ENCODE results near the gene FTCDNL1.

The FTCDNL1 gene

DNA sequence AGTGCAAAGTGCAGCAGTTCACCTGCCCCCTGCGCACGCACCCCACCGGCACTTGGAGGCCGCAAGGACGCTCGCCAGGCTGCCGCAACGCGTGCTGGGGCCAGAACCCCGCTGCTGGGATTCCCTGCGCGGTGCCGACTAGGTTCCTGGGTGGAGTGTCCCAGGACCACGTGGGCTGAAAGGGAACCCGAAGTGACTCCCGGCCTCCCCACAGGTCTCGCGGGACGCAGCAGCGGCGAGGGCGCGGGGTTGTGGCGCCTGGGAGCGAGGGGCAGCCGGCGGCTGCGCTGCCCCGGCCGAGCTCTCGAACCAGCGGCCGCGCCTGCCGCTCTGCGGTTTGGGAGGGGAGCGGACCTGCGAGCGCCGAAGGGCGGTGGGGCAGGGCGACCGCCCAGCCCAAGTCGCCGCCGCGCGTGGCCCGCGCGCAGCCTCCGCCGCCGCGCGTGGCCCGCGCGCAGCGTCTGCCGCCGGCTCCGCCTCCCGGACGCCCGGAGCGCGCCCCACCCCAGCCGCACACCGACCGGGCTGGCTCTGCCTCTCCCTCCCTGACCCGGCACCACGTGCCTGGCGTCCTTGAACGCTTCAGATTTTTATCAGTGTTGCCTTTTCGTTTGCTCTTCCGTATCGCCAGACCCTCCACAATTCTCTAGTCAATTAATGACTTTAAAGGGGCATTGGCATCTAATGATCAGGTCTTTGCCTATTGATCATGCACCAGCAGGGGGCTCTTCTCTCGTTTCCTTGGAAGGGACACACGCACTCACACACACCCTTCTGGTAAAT is at the start of gene FTCDNL1:
Gene FTCDNL1, minus strand, starts transcription at position 475 of the 783 bp plus-strand sequence. CDS start 2,230 bp downstream, outside the sequence.
- DNase-seq = peak; percentile 81

DNA sequence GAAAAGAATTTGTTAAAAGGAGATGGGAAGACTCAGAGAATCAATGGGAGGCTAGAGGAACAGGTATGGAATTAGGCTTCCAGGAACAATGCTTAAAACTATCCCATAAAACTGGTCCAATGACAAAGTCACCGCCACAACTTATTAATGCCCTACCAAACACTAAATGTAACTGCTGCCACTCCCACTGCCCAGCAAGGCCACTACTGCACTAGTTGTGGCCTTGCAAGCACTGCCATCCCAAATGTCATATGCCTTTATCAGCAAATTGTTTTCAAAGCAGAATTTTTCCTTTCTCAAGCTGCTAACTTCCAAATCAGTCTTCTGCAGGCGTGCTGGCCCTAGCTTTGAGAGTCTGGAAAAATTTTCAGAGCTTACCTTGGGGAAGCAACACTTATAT is 45.6 kb upstream of the FTCDNL1 start:
- no peak for DNase-seq
- in situ Hi-C loops (cut with HindIII; ENCODE audit: low pct_ligation_motif_present, low pct_unique_long_range_greater_than_20kb, low sequenced_read_pairs) = no loop called here

More for the DNA sequence above, at the start of gene FTCDNL1:
- in situ Hi-C loops (cut with HindIII; ENCODE audit: low pct_ligation_motif_present, low pct_unique_long_range_greater_than_20kb, low sequenced_read_pairs) = no loop called here

DNA sequence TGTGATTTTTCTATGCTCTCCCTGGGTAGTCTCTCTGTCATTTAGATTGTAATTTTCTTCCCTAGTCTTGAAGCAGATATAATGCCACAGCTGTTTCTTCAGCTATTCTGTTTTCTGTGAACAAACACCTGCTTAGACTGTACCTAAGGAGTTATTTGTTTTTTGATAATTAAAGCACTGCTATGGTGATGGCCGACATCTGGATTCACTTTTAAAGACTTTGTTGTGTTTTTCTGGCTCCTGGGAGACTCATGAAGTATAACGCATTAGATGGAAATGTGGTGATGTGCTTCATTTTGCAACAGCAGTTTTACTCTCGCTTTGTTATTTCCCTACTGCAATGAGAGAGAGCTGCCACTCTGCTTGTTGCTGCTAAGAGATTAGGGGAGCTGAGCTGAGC is 44.4 kb upstream of the FTCDNL1 start:
- in situ Hi-C loops (cut with HindIII; ENCODE audit: low pct_ligation_motif_present, low pct_unique_long_range_greater_than_20kb, low sequenced_read_pairs) = no loop called here
- DNase-seq = no peak

DNA sequence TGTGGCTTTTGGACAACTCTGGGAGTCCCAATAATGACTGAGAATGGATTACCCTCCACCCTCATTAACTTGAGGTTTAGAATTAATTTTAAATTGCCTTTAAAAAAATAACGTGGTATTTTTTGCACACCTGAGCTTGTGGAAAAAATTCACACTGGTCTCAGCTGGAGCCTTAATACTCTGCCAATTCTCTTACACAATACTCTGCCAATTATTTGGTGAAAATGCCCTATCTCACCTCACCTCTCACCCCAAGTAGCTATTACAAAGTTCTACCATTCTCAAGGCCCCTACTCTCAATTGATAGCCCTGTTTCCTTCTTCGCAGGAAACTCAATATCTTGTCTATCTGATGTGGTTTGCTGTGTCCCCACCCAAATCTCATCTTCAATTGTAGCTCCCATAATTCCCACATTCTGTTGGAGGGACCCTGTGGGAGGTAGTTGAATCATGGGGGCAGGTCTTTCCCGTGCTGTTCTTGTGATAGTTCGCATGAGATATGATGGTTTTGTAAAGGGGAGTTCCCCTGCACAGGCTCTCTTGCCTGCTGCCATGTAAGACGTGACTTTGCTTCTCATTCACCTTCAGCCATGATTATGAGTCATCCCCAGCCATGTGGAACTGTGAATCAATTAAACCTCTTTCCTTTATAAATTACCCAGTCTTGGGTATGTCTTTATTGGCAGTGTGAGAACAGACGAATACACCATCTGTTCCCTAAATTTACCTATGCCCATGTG is 32.7 kb upstream of the FTCDNL1 start:
- in situ Hi-C loops (cut with HindIII; ENCODE audit: low pct_ligation_motif_present, low pct_unique_long_range_greater_than_20kb, low sequenced_read_pairs) = no loop called here
- no peak for DNase-seq

DNA sequence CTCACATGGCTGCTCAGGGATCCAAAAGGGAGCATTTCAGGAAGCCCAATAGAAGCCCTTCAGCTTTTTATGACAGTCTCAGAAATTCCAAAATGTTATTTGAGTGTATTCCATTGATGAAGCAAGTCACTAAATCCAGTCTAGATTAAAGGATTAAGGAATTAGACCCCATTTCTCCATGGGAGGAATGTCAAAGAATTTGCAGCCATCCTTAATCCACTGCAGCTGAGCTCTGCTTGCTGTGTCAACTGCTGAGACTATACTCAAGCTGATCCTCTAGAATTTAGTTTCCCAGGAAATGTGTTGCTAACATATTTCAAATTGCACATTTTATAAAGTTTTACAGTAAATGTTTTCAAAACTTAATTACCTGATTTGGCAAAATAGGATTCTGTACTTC is 31.7 kb upstream of the FTCDNL1 start:
- DNase-seq = no peak
- in situ Hi-C loops (cut with HindIII; ENCODE audit: low pct_ligation_motif_present, low pct_unique_long_range_greater_than_20kb, low sequenced_read_pairs) = no loop called here

- no peak for DNase-seq
- in situ Hi-C loops (cut with HindIII; ENCODE audit: low pct_ligation_motif_present, low pct_unique_long_range_greater_than_20kb, low sequenced_read_pairs) = no loop called here
Measured at GRCh38 chr2:199875400-199875799, 24.4 kb upstream of the FTCDNL1 start.

- DNase-seq = no peak
- in situ Hi-C loops (cut with HindIII; ENCODE audit: low pct_ligation_motif_present, low pct_unique_long_range_greater_than_20kb, low sequenced_read_pairs) = no loop called here
Measured at GRCh38 chr2:199874209-199874608, 23.2 kb upstream of the FTCDNL1 start.

DNA sequence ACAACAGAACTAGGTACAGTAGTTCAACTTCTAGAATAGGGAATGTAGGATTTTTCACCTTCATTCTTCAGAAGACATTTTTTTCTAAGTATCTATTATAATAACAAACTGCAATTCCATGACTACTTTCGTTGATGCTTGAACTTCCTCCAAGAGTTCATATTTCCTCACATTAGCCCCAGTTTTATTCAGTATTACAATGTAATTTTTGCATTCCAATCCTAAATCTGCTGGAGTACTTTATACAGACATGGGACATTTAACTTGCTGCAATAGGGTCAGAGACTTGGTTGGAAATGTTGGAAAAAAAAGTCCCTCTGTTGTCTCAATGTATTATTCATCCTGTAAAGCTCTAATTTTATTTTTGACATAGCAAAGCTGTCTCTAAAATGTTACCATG is 19.6 kb upstream of the FTCDNL1 start:
- DNase-seq = no peak

DNA sequence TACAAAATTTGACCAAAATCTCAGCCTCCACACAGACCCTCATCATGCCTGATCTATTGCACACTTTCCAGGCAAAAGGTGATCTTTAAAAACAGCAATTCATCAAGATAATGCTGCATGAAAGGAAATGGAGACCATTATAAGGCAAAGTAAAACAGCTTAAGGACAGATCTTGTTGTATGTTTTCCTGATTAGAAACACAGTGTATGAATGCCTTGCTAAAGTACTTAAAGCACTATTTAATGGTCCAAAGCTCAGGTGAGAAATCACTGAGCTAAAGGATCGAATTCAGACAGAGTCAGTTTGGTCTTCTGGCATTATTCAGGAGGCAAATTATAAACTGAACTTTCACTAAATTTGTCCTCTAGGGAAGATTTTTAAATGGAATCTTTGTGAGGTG is 18.7 kb upstream of the FTCDNL1 start:
- in situ Hi-C loops (cut with HindIII; ENCODE audit: low pct_ligation_motif_present, low pct_unique_long_range_greater_than_20kb, low sequenced_read_pairs) = no loop called here
- DNase-seq = no peak

More for the DNA sequence above, 19.6 kb upstream of the FTCDNL1 start:
- in situ Hi-C loops (cut with HindIII; ENCODE audit: low pct_ligation_motif_present, low pct_unique_long_range_greater_than_20kb, low sequenced_read_pairs) = no loop called here

GRCh38 chr2:199869227-199869541 is 18.2 kb upstream of the FTCDNL1 start:
- DNase-seq = no peak
- in situ Hi-C loops (cut with HindIII; ENCODE audit: low pct_ligation_motif_present, low pct_unique_long_range_greater_than_20kb, low sequenced_read_pairs) = no loop called here

DNA sequence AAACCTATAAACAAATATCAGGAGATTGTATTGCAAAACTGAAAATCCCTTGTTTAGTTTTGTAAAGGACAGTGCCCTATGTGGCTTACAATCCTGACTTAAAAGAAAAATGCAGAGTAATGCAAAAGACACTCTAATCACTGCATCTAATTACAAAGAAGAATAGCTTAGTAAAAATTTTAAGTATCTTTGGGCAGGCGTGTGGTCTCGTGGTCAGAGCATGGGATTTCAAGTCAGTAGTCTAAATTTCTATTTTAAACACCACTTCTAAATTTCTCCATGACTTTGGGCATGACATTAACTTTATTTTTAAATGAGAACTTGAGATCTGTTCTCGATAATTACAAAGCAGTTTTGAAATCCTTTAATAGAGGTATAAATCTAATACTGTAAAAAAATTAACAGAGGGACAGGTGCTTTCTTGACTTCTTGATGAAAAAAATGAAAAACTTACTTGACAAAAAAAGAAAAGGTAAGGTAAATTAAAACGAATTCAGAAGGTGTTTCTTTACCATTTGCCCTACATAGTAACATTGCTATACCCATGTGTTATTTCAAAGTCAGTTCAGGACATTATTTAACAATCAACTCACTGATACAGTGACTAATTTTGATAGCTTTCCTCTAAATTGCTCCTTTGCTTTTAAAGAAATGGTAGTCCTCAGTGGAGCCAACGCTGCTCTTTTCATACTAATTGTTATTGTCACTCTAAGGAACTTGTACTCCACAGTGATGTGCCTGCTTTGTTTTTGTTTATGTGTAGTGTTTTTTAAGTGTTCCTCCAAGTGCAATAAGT is 17.6 kb upstream of the FTCDNL1 start:
- in situ Hi-C loops (cut with HindIII; ENCODE audit: low pct_ligation_motif_present, low pct_unique_long_range_greater_than_20kb, low sequenced_read_pairs) = no loop called here
- DNase-seq = no peak

- in situ Hi-C loops (cut with HindIII; ENCODE audit: low pct_ligation_motif_present, low pct_unique_long_range_greater_than_20kb, low sequenced_read_pairs) = no loop called here
- no peak for DNase-seq
Measured at GRCh38 chr2:199865905-199866304, 14.9 kb upstream of the FTCDNL1 start.

GRCh38 chr2:199862788-199863187 is 11.8 kb upstream of the FTCDNL1 start:
- DNase-seq = no peak
- in situ Hi-C loops (cut with HindIII; ENCODE audit: low pct_ligation_motif_present, low pct_unique_long_range_greater_than_20kb, low sequenced_read_pairs) = no loop called here

GRCh38 chr2:199861132-199861774 is 10.3 kb upstream of the FTCDNL1 start:
- in situ Hi-C loops (cut with HindIII; ENCODE audit: low pct_ligation_motif_present, low pct_unique_long_range_greater_than_20kb, low sequenced_read_pairs) = no loop called here
- DNase-seq = peak; percentile 38

DNA sequence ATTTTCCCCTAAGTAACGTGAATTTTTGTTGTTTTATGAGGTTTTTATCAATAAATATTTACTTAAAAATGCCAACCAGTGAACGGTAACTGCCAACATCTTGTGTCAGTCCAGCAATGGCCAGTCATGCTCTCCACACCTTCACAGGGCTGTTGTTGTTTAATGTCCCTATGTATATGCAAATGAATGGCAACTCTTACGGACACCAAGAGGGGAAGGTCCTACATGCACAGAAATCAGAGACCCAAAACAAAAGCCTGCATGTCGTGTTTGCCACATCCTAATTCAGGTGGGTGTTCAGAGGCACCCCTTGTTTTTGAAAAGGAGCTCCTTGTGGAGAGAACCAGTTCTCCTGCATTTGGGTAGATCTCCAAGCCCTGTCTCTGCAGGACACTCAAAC is 4.8 kb upstream of the FTCDNL1 start:
- in situ Hi-C loops (cut with HindIII; ENCODE audit: low pct_ligation_motif_present, low pct_unique_long_range_greater_than_20kb, low sequenced_read_pairs) = no loop called here

DNA sequence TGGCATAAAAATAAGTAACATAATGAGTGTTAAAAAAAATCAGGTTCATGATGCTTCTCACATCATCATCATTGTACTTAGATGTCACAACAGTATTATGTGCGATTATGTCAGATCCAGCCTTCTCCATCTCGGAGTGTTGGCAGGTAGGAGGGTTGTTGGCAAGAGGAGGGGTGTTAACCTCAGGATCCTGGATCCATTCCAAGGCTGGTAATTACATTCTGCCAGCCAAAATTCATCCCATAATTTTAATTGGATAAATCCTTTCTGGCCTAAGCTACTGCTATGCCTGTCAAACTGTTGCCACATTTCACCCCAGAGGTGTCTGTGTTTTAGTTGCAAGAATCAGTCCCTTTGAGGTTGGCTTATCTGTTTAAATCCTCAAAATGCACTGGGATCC is 891 bp upstream of the FTCDNL1 start:
- DNase-seq = no peak
- in situ Hi-C loops (cut with HindIII; ENCODE audit: low pct_ligation_motif_present, low pct_unique_long_range_greater_than_20kb, low sequenced_read_pairs) = no loop called here

More for the DNA sequence above, 4.8 kb upstream of the FTCDNL1 start:
- no peak for DNase-seq

DNA sequence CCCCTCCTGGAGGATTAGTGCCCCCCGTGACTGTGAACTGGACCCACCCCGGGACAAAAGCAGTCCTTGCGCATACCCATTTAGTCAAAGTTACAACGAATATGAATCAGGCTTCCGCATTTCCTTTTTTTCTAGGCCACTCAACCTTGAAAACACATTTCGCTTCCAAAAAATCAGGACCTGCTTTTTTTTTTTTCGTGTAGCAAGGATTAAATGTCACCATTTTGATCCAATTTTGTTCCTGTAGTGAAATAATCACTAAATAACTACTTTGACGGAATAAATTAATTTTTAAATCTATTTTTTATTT is 464 bp upstream of the FTCDNL1 start:
- no peak for DNase-seq
- in situ Hi-C loops (cut with HindIII; ENCODE audit: low pct_ligation_motif_present, low pct_unique_long_range_greater_than_20kb, low sequenced_read_pairs) = no loop called here

DNA sequence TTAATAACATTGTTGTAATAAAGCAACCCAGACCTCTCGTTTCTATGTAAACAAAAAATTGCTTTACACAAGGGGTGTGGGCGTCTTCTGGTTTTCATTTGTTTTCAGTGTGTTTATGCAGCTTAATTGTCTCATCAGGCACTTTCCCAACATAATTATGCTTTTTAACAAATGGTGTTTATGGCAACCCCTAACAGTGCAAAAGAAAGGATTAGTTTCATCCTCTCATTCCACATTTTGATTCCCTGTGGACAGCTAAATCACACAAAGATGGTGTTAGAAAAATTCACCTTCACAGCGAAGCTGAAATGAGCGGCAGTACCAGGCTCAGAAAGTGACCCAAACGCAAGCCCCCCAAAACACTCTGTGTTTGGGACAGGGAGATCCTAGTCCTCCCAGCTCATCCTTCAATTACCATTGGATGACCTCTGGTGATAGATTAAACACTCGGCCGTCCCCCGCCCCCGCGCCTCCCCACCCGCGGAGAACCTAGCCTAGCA is 724 bp downstream of the FTCDNL1 start:
- in situ Hi-C loops (cut with HindIII; ENCODE audit: low pct_ligation_motif_present, low pct_unique_long_range_greater_than_20kb, low sequenced_read_pairs) = no loop called here

More for the DNA sequence above, 724 bp downstream of the FTCDNL1 start:
- DNase-seq = no peak
